A549 (cell line): ENCODE measurements around the gene PLSCR3.

ENCODE experiments used
- BHLHE40 ChIP-seq: IDR thresholded peaks from 2 replicates; pipeline ENCODE4 v1.6.1; 2012; ENCODE audit warnings: low read depth, low read length, inconsistent platforms
- CBX8 ChIP-seq: fragments of 200-600 bp; sonication (generic); IDR thresholded peaks from 2 replicates; pipeline ENCODE4 v1.6.1; 2016
- CHD2 ChIP-seq: fragments of 150-350 bp; IDR thresholded peaks from 2 replicates; pipeline ENCODE4 v1.6.1; 2014; ENCODE audit warnings: low read length; ENCODE audit not compliant: partially characterized antibody
- CTCF ChIP-seq: fragments of >200 bp; sonication (Bioruptor Twin); formaldehyde crosslinking; IDR thresholded peaks from 3 replicates; pipeline ENCODE4 v1.5.1; 2016
- ELK1 ChIP-seq: fragments of 150-350 bp; IDR thresholded peaks from 2 replicates; pipeline ENCODE4 v1.6.1; 2014; ENCODE audit warnings: low read depth, mild to moderate bottlenecking, low read length
- EP300 ChIP-seq, 2 experiments: fragments of >200 bp; sonication (Bioruptor Twin); formaldehyde crosslinking; IDR thresholded peaks; 2 replicates in 1 of 2; 3 replicates in 1 of 2; pipeline ENCODE4 v1.6.1; 2016 to 2017
- MAX ChIP-seq: IDR thresholded peaks from 2 replicates; pipeline ENCODE4 v1.6.1; 2012
- MYC ChIP-seq: IDR thresholded peaks from 2 replicates; pipeline ENCODE4 v1.6.1; 2012; ENCODE audit warnings: mild to moderate bottlenecking, inconsistent platforms, low read length, improper control_type of control experiment, borderline replicate concordance
- POLR2A ChIP-seq: IDR thresholded peaks from 2 replicates; pipeline ENCODE4 v1.6.1; 2012; ENCODE audit warnings: mild to moderate bottlenecking, low read length
- RAD21 ChIP-seq, 2 experiments: fragments of >200 bp in 1 of 2; sonication (Bioruptor Twin) in 1 of 2; formaldehyde crosslinking in 1 of 2; IDR thresholded peaks in 1 of 2; conservative IDR thresholded peaks in 1 of 2; 2 replicates in 1 of 2; 3 replicates in 1 of 2; pipeline ENCODE4 v1.6.1; 2012 to 2018; ENCODE audit warnings: inconsistent platforms in 1 of 2
- SREBF2 ChIP-seq: fragments of 450-650 bp; IDR thresholded peaks from 2 replicates; pipeline ENCODE4 v1.6.1; 2014; ENCODE audit warnings: mild to moderate bottlenecking, moderate library complexity
- ZFP36 ChIP-seq: fragments of 450-650 bp; IDR thresholded peaks from 2 replicates; pipeline ENCODE4 v1.6.1; 2014; ENCODE audit warnings: borderline replicate concordance; ENCODE audit not compliant: partially characterized antibody

GRCh38 chr17:7396147-7396546 lies 1.8 kb upstream of the PLSCR3 start:
- TF ChIP-seq CTCF (no peak), CHD2 (no peak), BHLHE40 (no peak), POLR2A (no peak; the same call in 1 of the 2 replicates), ZFP36 (no peak), MAX (no peak), RAD21 (conservative IDR thresholded peaks at IDR 0.05 in 1 of 2, IDR thresholded peaks at IDR 0.05 in 1 of 2) (no peak), ELK1 (no peak), SREBF2 (no peak), MYC (no peak), CBX8 (no peak), EP300 (IDR thresholded peaks at IDR 0.05) (no peak)
